Measurements from ENCODE around the gene LRRC40. TPM values are rescaled to one million over a fixed set of nuclear protein-coding genes. Genes with fewer than 3 reads are reported as not detected.

Gene LRRC40
- total RNA-seq = 10 to 100 TPM; 18.2 to 22.3 TPM

GRCh38 chr1:70205434-70206118, at the start of gene LRRC40:
Gene LRRC40 (minus strand): TSS chr1:70205579. CDS start chr1:70205540, 39 bp downstream.

GRCh38 chr1:70221238-70222121, 16.1 kb upstream of the LRRC40 start, which contains the start of gene SRSF11:
Gene SRSF11 (plus strand): TSS chr1:70221380. CDS start chr1:70221637, 257 bp downstream.

Small RNAs within 50 kb of the gene (small RNA-seq; reads per million reads assigned to genes)
- gene RN7SL242P = 0 to 0.17 reads per million in 2 donors

Other genes with a start within 250 kb of the LRRC40 start
- gene SRSF11, start 15.8 kb upstream of the LRRC40 start, total RNA-seq = 100 to 1,000 TPM; 114 to 118 TPM
- 10 to 100 TPM; 32.7 to 33.0 TPM for gene ANKRD13C, start 149.1 kb upstream of the LRRC40 start, total RNA-seq
- 10 to 100 TPM in 1 of 2 donors, 1 to 10 TPM in 1; 8.6 to 18.6 TPM for gene CTH, start 205.7 kb upstream of the LRRC40 start, total RNA-seq